ENCODE data around the gene SLC25A17.
"Not testable (repeated sequence)": the region's sequence is repeated elsewhere in the genome, so short reads cannot be mapped to it uniquely, and the experiment has no call there.

Gene SLC25A17

GRCh38 chr22:40818747-40819598 is at the start of gene SLC25A17:
Gene SLC25A17 (minus strand): TSS chr22:40819346. CDS start chr22:40819248, 98 bp downstream.
- H3K36me3 ChIP-seq (ENCODE audit: low read depth): peaks cover 13% of the 10 kb centered on the region; the same call in 1 of the 2 replicates
- ATAC-seq (ENCODE audit: low read depth) (peak; percentile 97), DNase-seq (ENCODE audit: low spot score) (peak; percentile 87)
- H3K27me3 ChIP-seq (ENCODE audit: insufficient read depth, poor library complexity, severe bottlenecking): no peaks in the 10 kb centered on the region
- peak within 1 kb of the TSS; percentile 53 for H3K27ac ChIP-seq (ENCODE audit: poor library complexity, severe bottlenecking)
- H3K4me1 ChIP-seq (ENCODE audit: insufficient read depth, poor library complexity, severe bottlenecking): peaks cover 7% of the 10 kb centered on the region
- TF ChIP-seq, protein P1, sequence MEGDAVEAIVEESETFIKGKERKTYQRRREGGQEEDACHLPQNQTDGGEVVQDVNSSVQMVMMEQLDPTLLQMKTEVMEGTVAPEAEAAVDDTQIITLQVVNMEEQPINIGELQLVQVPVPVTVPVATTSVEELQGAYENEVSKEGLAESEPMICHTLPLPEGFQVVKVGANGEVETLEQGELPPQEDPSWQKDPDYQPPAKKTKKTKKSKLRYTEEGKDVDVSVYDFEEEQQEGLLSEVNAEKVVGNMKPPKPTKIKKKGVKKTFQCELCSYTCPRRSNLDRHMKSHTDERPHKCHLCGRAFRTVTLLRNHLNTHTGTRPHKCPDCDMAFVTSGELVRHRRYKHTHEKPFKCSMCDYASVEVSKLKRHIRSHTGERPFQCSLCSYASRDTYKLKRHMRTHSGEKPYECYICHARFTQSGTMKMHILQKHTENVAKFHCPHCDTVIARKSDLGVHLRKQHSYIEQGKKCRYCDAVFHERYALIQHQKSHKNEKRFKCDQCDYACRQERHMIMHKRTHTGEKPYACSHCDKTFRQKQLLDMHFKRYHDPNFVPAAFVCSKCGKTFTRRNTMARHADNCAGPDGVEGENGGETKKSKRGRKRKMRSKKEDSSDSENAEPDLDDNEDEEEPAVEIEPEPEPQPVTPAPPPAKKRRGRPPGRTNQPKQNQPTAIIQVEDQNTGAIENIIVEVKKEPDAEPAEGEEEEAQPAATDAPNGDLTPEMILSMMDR (IDR thresholded peaks at IDR 0.05; ENCODE audit: poor library complexity, severe bottlenecking): peak; percentile 32
- H3K4me3 ChIP-seq (ENCODE audit: severe bottlenecking): peak within 1 kb of the TSS; percentile 73
- no peaks in the 10 kb centered on the region for H3K9me3 ChIP-seq (ENCODE audit: severe bottlenecking)

GRCh38 chr22:40868379-40868778 is 49.2 kb upstream of the SLC25A17 start:
- not testable (repeated sequence) for H3K9me3 ChIP-seq (ENCODE audit: severe bottlenecking); ATAC-seq (ENCODE audit: low read depth); H3K27me3 ChIP-seq (ENCODE audit: insufficient read depth, poor library complexity, severe bottlenecking); H3K4me3 ChIP-seq (ENCODE audit: severe bottlenecking); DNase-seq (ENCODE audit: low spot score); H3K27ac ChIP-seq (ENCODE audit: poor library complexity, severe bottlenecking); H3K4me1 ChIP-seq (ENCODE audit: insufficient read depth, poor library complexity, severe bottlenecking)
- peaks cover 27% of the 10 kb centered on the region for H3K36me3 ChIP-seq (ENCODE audit: low read depth)

GRCh38 chr22:40867109-40867508 is 48.0 kb upstream of the SLC25A17 start:
- Histone ChIP-seq H3K4me3 (ENCODE audit: severe bottlenecking) (no peak overlapping the region), H3K4me1 (ENCODE audit: insufficient read depth, poor library complexity, severe bottlenecking) (no peaks in the 10 kb centered on the region), H3K27ac (ENCODE audit: poor library complexity, severe bottlenecking) (no peak overlapping the region), H3K27me3 (ENCODE audit: insufficient read depth, poor library complexity, severe bottlenecking) (no peaks in the 10 kb centered on the region), H3K9me3 (ENCODE audit: severe bottlenecking) (no peaks in the 10 kb centered on the region), H3K36me3 (ENCODE audit: low read depth) (peaks cover 34% of the 10 kb centered on the region)
- ATAC-seq (ENCODE audit: low read depth) (no peak), DNase-seq (ENCODE audit: low spot score) (no peak)
- TF ChIP-seq, protein P1 (IDR thresholded peaks at IDR 0.05; ENCODE audit: poor library complexity, severe bottlenecking): no peak

DNA sequence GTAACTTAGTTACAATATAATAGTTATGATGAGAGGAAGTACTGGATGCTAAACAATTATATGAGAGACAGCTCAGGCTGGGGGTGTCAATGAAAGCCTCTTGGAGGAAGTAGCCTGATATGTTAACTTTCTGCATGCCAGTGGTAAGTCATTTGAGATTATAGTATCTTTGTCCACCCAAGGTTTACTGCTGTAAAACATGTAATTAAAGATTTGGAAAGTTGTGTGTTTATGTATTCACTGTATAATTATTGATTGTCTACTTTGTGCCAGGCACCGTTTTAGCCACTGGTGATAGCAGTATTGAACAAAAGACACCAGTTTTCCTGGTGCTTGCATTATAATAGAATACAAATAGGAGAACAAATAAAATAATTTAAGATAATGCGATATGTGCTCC is 43.4 kb upstream of the SLC25A17 start:
- TF ChIP-seq, protein P1 (IDR thresholded peaks at IDR 0.05; ENCODE audit: poor library complexity, severe bottlenecking): no peak
- DNase-seq (ENCODE audit: low spot score) (no peak), ATAC-seq (ENCODE audit: low read depth) (no peak)
- Histone ChIP-seq H3K4me1 (ENCODE audit: insufficient read depth, poor library complexity, severe bottlenecking) (no peaks in the 10 kb centered on the region), H3K27ac (ENCODE audit: poor library complexity, severe bottlenecking) (no peak overlapping the region), H3K9me3 (ENCODE audit: severe bottlenecking) (no peaks in the 10 kb centered on the region), H3K27me3 (ENCODE audit: insufficient read depth, poor library complexity, severe bottlenecking) (no peaks in the 10 kb centered on the region), H3K36me3 (ENCODE audit: low read depth) (peaks cover 29% of the 10 kb centered on the region), H3K4me3 (ENCODE audit: severe bottlenecking) (no peak overlapping the region)

DNA sequence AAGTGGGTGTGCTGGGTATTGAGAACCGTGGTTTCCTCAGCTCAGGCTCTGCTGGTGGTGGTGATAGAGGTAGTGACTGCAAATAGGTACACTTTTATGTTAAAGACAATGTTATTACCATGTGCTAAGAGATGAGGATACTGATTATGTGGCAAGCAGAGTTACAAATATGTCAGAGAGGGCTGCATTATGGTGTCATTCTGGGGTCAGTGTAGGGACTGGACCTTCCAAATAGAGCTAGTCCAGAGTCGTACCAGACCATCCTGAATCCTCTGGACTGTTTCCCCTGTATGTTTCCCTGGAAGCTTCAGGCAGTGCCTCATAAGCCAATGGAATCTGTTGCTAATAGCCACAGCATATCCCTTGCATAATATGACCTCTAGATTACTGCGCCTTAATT is 42.9 kb upstream of the SLC25A17 start, which contains the start of gene DNAJB7:
Gene DNAJB7 (minus strand): TSS at position 101 of the 400 bp plus-strand sequence. CDS start 119 bp downstream, outside the sequence.
- DNase-seq (ENCODE audit: low spot score) (no peak), ATAC-seq (ENCODE audit: low read depth) (no peak)
- TF ChIP-seq, protein P1 (IDR thresholded peaks at IDR 0.05; ENCODE audit: poor library complexity, severe bottlenecking): no peak
- H3K27me3 ChIP-seq (ENCODE audit: insufficient read depth, poor library complexity, severe bottlenecking): no peaks in the 10 kb centered on the region
- peaks cover 29% of the 10 kb centered on the region for H3K36me3 ChIP-seq (ENCODE audit: low read depth)
- H3K4me1 ChIP-seq (ENCODE audit: insufficient read depth, poor library complexity, severe bottlenecking): no peaks in the 10 kb centered on the region
- no peak within 1 kb of the TSS for H3K4me3 ChIP-seq (ENCODE audit: severe bottlenecking)
- no peaks in the 10 kb centered on the region for H3K9me3 ChIP-seq (ENCODE audit: severe bottlenecking)
- no peak within 1 kb of the TSS for H3K27ac ChIP-seq (ENCODE audit: poor library complexity, severe bottlenecking)

All from RWPE2 (cell line).